PFSK-1 (cell line): ENCODE data around the gene FAM186B.

ENCODE experiments used
- FOXP2 ChIP-seq: optimal IDR thresholded peaks from 2 replicates; pipeline ENCODE3; 2011; ENCODE audit warnings: borderline replicate concordance, control low read depth, inconsistent platforms; ENCODE audit not compliant: insufficient read depth; ENCODE audit errors: extremely low read length, extremely low read depth
- POLR2AphosphoS5 ChIP-seq: IDR thresholded peaks from 2 replicates; pipeline ENCODE4 v1.6.1; 2012; ENCODE audit warnings: low read depth, mild to moderate bottlenecking, control low read depth, low read length, moderate library complexity
- REST ChIP-seq, 2 experiments: IDR thresholded peaks; 2 replicates each; pipeline versions ENCODE4 v1.6.1 to v1.8.0; 2011 to 2012; ENCODE audit warnings: low read depth in 2 of 2, low read length in 2 of 2, control low read depth in 1 of 2, inconsistent platforms in 1 of 2, mild to moderate bottlenecking in 1 of 2, moderate library complexity in 1 of 2; ENCODE audit not compliant: insufficient read depth in 1 of 2
- SIN3A ChIP-seq: IDR thresholded peaks from 2 replicates; pipeline ENCODE4 v1.6.1; 2012; ENCODE audit warnings: mild to moderate bottlenecking, low read length, moderate library complexity, borderline replicate concordance; ENCODE audit not compliant: insufficient read depth
- TAF1 ChIP-seq: IDR thresholded peaks from 2 replicates; pipeline ENCODE4 v1.6.1; 2012; ENCODE audit warnings: low read length, control low read depth, borderline replicate concordance; ENCODE audit not compliant: insufficient read depth

FAM186B gene

GRCh38 chr12:49543221-49543913 is 62.1 kb downstream of the FAM186B start:
- TF ChIP-seq TAF1, result no peak
- TF ChIP-seq SIN3A, result no peak
- TF ChIP-seq POLR2AphosphoS5, result no peak
- TF ChIP-seq FOXP2, result no peak
- no peak for TF ChIP-seq REST (IDR thresholded peaks at IDR 0.05; ENCODE audit: insufficient read depth in 1 of 2, low read depth in 2 of 2, low read length in 2 of 2)

GRCh38 chr12:49542592-49543160 is 62.8 kb downstream of the FAM186B start:
- TF ChIP-seq FOXP2 (no peak), SIN3A (no peak), POLR2AphosphoS5 (no peak), REST (IDR thresholded peaks at IDR 0.05; ENCODE audit: insufficient read depth in 1 of 2, low read depth in 2 of 2, low read length in 2 of 2) (no peak), TAF1 (no peak)

- no peak for TF ChIP-seq SIN3A
- no peak for TF ChIP-seq POLR2AphosphoS5
- no peak for TF ChIP-seq FOXP2
- no peak for TF ChIP-seq REST (IDR thresholded peaks at IDR 0.05; ENCODE audit: insufficient read depth in 1 of 2, low read depth in 2 of 2, low read length in 2 of 2)
Measured at GRCh38 chr12:49541911-49542505, 63.4 kb downstream of the FAM186B start.

- no peak for TF ChIP-seq FOXP2
- TF ChIP-seq SIN3A, result no peak
- TF ChIP-seq POLR2AphosphoS5, result no peak
- no peak for TF ChIP-seq TAF1
- TF ChIP-seq REST (IDR thresholded peaks at IDR 0.05; ENCODE audit: insufficient read depth in 1 of 2, low read depth in 2 of 2, low read length in 2 of 2), result no peak
Measured at GRCh38 chr12:49541140-49541861, 64.1 kb downstream of the FAM186B start.
